SU-DHL-6 (cell line): ENCODE data around the gene EFEMP1.

Experiments
- H2AFZ ChIP-seq: fragments of 200-600 bp; sonication (generic); 2 replicates; pipeline ENCODE4 v1.6.1; 2014; ENCODE audit warnings: low read depth, mild to moderate bottlenecking, moderate library complexity, mixed read lengths, antibody characterized with exemption, low read length; ENCODE audit not compliant: severe bottlenecking
- H3F3A ChIP-seq: fragments of 200-600 bp; shearing (Covaris generic); 2 replicates; pipeline ENCODE4 v1.6.0; 2016; ENCODE audit warnings: antibody characterized with exemption, mild to moderate bottlenecking; ENCODE audit not compliant: insufficient read depth
- H3K27ac ChIP-seq: fragments of 200-600 bp; sonication (generic); 2 replicates; pipeline ENCODE4 v1.5.1; 2016; ENCODE audit warnings: low read depth, mild to moderate bottlenecking, low read length, moderate library complexity, mixed read lengths
- H3K27me3 ChIP-seq: fragments of 200-600 bp; sonication (generic), shearing (Covaris generic); 2 replicates; pipeline ENCODE4 v1.6.0; 2014; ENCODE audit warnings: mild to moderate bottlenecking, low read length
- H3K36me3 ChIP-seq: fragments of 200-600 bp; sonication (generic); 2 replicates; pipeline ENCODE4 v1.6.1; 2014; ENCODE audit warnings: mild to moderate bottlenecking, low read length, mixed read lengths
- H3K4me2 ChIP-seq: fragments of 300-600, 200-600 bp; shearing (Covaris generic), sonication (generic); 2 replicates; pipeline ENCODE4 v1.6.0; 2014; ENCODE audit warnings: low read length, low read depth, mild to moderate bottlenecking; ENCODE audit not compliant: poor library complexity, severe bottlenecking
- H3K4me3 ChIP-seq: fragments of 200-600 bp; sonication (generic); 2 replicates; pipeline ENCODE4 v1.5.1; 2014; ENCODE audit warnings: antibody characterized with exemption, low read length, mild to moderate bottlenecking, mixed read lengths; ENCODE audit not compliant: insufficient read depth, poor library complexity, severe bottlenecking
- H3K79me2 ChIP-seq: fragments of 200-600 bp; sonication (generic); 2 replicates; pipeline ENCODE4 v1.6.1; 2014; ENCODE audit warnings: mild to moderate bottlenecking, low read length, moderate library complexity; ENCODE audit not compliant: insufficient read depth
- H3K9ac ChIP-seq: fragments of 200-600 bp; sonication (generic); 2 replicates; pipeline ENCODE4 v1.7.0; 2014; ENCODE audit warnings: mild to moderate bottlenecking, low read length
- H3K9me2 ChIP-seq: fragments of 200-600 bp; sonication (generic); replicated peaks from 2 replicates; pipeline ENCODE4 v1.6.1; 2014; ENCODE audit warnings: low read length; ENCODE audit not compliant: insufficient read depth
- H3K9me3 ChIP-seq: fragments of 200-600 bp; sonication (generic); 2 replicates; pipeline ENCODE4 v1.6.1; 2014; ENCODE audit warnings: low read length, mixed read lengths; ENCODE audit not compliant: insufficient read depth
- H4K20me1 ChIP-seq: fragments of 200-600 bp; sonication (generic); 2 replicates; pipeline ENCODE4 v1.6.1; 2014; ENCODE audit warnings: low read depth, mild to moderate bottlenecking, antibody characterized with exemption, low read length, moderate library complexity, mixed read lengths
- EZH2phosphoT487 ChIP-seq: fragments of 200-600 bp; sonication (generic), shearing (Covaris generic); conservative IDR thresholded peaks from 2 replicates; pipeline ENCODE4 v1.6.1; 2018; ENCODE audit warnings: mild to moderate bottlenecking, antibody characterized with exemption, low read length, moderate library complexity, mixed read lengths
- TF ChIP-seq, protein P1 (sequence below): fragments of 200-600 bp; sonication (generic); IDR thresholded peaks from one replicate; pipeline ENCODE4 v1.5.1; 2017; ENCODE audit warnings: antibody characterized with exemption, mild to moderate bottlenecking, low read length, moderate library complexity; ENCODE audit not compliant: insufficient read depth, poor library complexity, severe bottlenecking

Gene EFEMP1

DNA sequence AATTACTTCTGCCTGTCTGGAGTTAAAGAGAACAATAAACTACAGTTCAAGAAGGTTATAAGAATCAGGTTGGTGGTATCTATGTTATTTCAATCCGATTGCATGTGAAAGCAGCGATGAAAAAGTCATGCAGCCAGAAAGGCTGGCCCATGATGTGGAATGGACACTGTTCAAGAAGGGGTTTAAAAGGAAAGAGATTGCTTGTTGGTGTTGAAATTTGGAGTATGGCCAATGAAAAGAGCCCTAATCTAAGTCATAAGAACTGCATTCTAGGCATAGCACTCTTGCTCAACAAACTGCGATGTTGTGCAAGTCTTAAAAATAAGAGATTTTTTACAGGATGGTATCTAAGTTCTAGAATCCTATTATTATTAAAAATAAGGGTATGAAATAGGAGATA lies 61.3 kb downstream of the EFEMP1 start:
- Histone ChIP-seq H3K9ac (no peak overlapping the region), H3K36me3 (no peaks in the 10 kb centered on the region), H3K27me3 (no peaks in the 10 kb centered on the region), H4K20me1 (no peaks in the 10 kb centered on the region), H3K9me2 (no peaks in the 10 kb centered on the region), H2AFZ (no peak overlapping the region), H3K4me3 (no peak overlapping the region), H3K9me3 (no peaks in the 10 kb centered on the region), H3K27ac (no peak overlapping the region), H3K79me2 (no peaks in the 10 kb centered on the region), H3K4me2 (no peak overlapping the region), H3F3A (no peaks in the 10 kb centered on the region)
- TF ChIP-seq, protein P1, sequence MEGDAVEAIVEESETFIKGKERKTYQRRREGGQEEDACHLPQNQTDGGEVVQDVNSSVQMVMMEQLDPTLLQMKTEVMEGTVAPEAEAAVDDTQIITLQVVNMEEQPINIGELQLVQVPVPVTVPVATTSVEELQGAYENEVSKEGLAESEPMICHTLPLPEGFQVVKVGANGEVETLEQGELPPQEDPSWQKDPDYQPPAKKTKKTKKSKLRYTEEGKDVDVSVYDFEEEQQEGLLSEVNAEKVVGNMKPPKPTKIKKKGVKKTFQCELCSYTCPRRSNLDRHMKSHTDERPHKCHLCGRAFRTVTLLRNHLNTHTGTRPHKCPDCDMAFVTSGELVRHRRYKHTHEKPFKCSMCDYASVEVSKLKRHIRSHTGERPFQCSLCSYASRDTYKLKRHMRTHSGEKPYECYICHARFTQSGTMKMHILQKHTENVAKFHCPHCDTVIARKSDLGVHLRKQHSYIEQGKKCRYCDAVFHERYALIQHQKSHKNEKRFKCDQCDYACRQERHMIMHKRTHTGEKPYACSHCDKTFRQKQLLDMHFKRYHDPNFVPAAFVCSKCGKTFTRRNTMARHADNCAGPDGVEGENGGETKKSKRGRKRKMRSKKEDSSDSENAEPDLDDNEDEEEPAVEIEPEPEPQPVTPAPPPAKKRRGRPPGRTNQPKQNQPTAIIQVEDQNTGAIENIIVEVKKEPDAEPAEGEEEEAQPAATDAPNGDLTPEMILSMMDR: no peak
- TF ChIP-seq EZH2phosphoT487: no peak

DNA sequence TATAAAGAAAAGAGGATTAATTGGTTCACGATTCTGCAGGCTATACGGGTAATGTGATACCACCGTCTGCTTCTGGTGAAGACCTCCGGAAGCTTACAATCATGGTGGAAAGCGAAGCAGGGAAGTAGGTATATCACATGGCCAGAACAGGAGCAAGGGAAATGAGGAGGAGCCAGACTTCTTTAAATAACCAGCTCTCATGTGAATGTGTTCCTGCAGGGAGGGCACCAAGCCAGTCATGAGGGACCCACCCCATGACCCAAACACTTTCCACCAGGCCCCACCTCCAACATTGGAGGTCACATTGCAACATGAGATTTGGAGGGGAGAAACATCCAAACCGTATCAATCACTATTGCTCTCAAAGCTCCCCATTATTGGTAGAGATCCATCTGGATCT lies 61.8 kb downstream of the EFEMP1 start:
- H2AFZ ChIP-seq: no peak overlapping the region
- H3K36me3 ChIP-seq: no peaks in the 10 kb centered on the region
- H3K4me2 ChIP-seq: no peak overlapping the region

DNA sequence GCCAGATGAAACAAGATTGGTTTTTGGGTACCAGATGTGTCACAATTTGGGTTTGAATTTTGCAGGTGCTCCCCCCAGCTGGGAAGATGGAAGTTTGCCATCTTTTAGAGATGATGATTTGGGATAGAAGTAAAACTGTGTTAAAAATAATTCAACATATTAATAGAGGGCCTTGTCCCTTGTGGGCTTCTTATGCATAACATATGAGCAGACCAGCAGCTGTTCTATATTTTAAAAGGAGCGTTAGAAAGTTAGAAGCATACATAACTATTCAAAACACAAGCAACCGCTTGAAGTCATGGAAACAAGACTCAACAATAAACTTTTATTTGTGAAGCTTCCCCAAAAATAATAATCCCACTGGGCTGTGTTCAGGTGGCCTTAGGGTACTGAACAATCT lies 62.8 kb downstream of the EFEMP1 start:
- Histone ChIP-seq H4K20me1 (no peaks in the 10 kb centered on the region), H3K9ac (no peak overlapping the region), H3K27ac (no peak overlapping the region), H3K36me3 (no peaks in the 10 kb centered on the region), H3K4me3 (no peak overlapping the region), H3K4me2 (no peak overlapping the region), H3K79me2 (no peaks in the 10 kb centered on the region), H3K27me3 (no peaks in the 10 kb centered on the region), H3K9me2 (no peaks in the 10 kb centered on the region), H3K9me3 (no peaks in the 10 kb centered on the region), H3F3A (no peaks in the 10 kb centered on the region), H2AFZ (no peak overlapping the region)
- TF ChIP-seq EZH2phosphoT487: no peak
- TF ChIP-seq, protein P1: no peak

More for the DNA sequence above, 61.8 kb downstream of the EFEMP1 start:
- H3K27me3 ChIP-seq: no peaks in the 10 kb centered on the region
- H3K9ac ChIP-seq: no peak overlapping the region
- H3K9me2 ChIP-seq: no peaks in the 10 kb centered on the region
- no peaks in the 10 kb centered on the region for H3F3A ChIP-seq
- H3K27ac ChIP-seq: no peak overlapping the region
- H3K4me3 ChIP-seq: no peak overlapping the region
- H3K9me3 ChIP-seq: no peaks in the 10 kb centered on the region
- TF ChIP-seq, protein P1: no peak
- no peak for TF ChIP-seq EZH2phosphoT487
- H4K20me1 ChIP-seq: no peaks in the 10 kb centered on the region
- H3K79me2 ChIP-seq: no peaks in the 10 kb centered on the region
